Right cardiac atrium (tissue), 5 donors: ENCODE measurements around the gene SCAMP2. TPM values are rescaled to one million over a fixed set of nuclear protein-coding genes. Genes with fewer than 3 reads are reported as not detected.
A peak's percentile ranks its signal among the peaks of the same experiment; 100 is the strongest.
"Not testable (repeated sequence)": the region's sequence is repeated elsewhere in the genome, so short reads cannot be mapped to it uniquely, and the experiment has no call there.

Experiments used
- ATAC-seq, 2 donors: fragments of 200-7000 bp; cut with Tn5 transposase; one replicate each; pipeline versions ENCODE4 v1.8.0 to v1.9.1; 2020; ENCODE audit warnings: moderate library complexity in 2 of 2, mild to moderate bottlenecking in 1 of 2
- DNase-seq, 3 donors: peaks; one replicate each; pipeline ENCODE4 v3.0.0-alpha.2; 2020
- H3K27ac ChIP-seq: one replicate; pipeline ENCODE4 v1.5.1; 2013; ENCODE audit warnings: mild to moderate bottlenecking, low read length, control low read depth, moderate library complexity
- H3K27me3 ChIP-seq: one replicate; pipeline ENCODE4 v1.6.1; 2013; ENCODE audit not compliant: control insufficient read depth, insufficient read depth
- H3K4me1 ChIP-seq: one replicate; pipeline ENCODE4 v1.6.1; 2013; ENCODE audit warnings: low read length; ENCODE audit not compliant: control insufficient read depth, insufficient read depth
- H3K4me3 ChIP-seq: one replicate; pipeline ENCODE4 v1.5.1; 2013; ENCODE audit warnings: low read length, control low read depth
- H3K9me3 ChIP-seq: one replicate; pipeline ENCODE4 v1.6.1; 2013; ENCODE audit warnings: low read length; ENCODE audit not compliant: control insufficient read depth
- WGBS: extraction: QIAGEN DNeasy Blood & Tissue Kit; methylation state at CpG from one replicate; pipeline ENCODE4 v1.1.7; 2013; 5-methylcytosine and 5-hydroxymethylcytosine counted together
- intact Hi-C, 4 donors: fragments of 100-400 bp; cut with DNase I; formaldehyde crosslinking; loops; one replicate each; pipeline versions ENCODE4 v1.11.0 to v1.14.0; 2022 to 2023
- polyA plus RNA-seq: library from polyadenylated mRNA; stranded (reverse); fragments of 200-250 nt; gene quantifications from one replicate; pipeline ENCODE4 v1.2.3, GENCODE V29; 2013
- total RNA-seq, 4 donors: library from RNA; stranded (reverse); fragmentation: NEBNext Ultra II Directional; extraction: Animal tissue kit (Norgen Biotek cat#: 25700); gene quantifications; one replicate each; pipeline ENCODE4 v1.2.1, GENCODE V29; 2021
- donor health status: healthy with polysubstance abuse.
- donor health status: DM: no; HTN: yes; CAD: no.
- donor health status: DM: no; HTN: no; CAD: no.
- donor health status: DM: no; HTN: yes; CAD: no; lungs with severe emphysema.
- donor health status: DM: yes; HTN: yes; CAD: no.

SCAMP2 gene
- total and polyA plus RNA-seq, 5 donors: 36.1 to 67.1 (median 61.4) TPM

DNA sequence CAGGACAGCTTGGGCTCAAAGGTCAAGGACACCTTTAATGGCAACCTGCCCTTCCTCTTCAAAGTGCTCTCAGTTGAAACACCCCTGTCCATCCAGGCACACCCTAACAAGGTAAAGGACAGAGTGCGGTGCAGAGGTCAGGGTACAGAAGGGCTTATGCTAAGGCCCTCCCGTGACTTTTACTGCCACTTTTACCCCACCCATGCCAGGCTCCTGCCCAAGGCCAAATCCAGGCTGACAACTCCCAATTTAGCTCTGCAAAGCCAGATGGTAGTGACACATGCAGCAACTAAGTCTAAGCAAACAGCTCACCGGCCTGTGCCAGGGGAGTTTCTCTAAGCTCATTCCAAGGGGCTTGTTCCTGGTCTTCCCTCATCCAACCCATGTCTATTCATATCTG lies 18.3 kb upstream of the SCAMP2 start:
- Histone ChIP-seq H3K27me3 (no peaks in the 10 kb centered on the region), H3K4me3 (no peak overlapping the region), H3K27ac (no peak overlapping the region), H3K4me1 (peaks cover 11% of the 10 kb centered on the region), H3K9me3 (no peaks in the 10 kb centered on the region)
- ATAC-seq (no peak), DNase-seq (no peak)
- WGBS: 86% methylated on average over 3 of the region's 3 CpGs
- intact Hi-C loops: loop anchor here in 1 of 4 donors (10.0 kb wide), 1 partner anchor 47 kb away; the partner anchor contains the start of gene ULK3

GRCh38 chr15:74890665-74890960 lies 17.4 kb upstream of the SCAMP2 start:
- Histone ChIP-seq H3K4me1 (peaks cover 11% of the 10 kb centered on the region), H3K27ac (peak overlapping the region; percentile 40), H3K4me3 (peak overlapping the region; percentile 52), H3K27me3 (no peaks in the 10 kb centered on the region), H3K9me3 (no peaks in the 10 kb centered on the region)
- ATAC-seq (no peak), DNase-seq (no peak)
- whole genome bisulfite sequencing: 0% methylated on average over 1 of the region's 1 CpG
- intact Hi-C loops: loop anchor here in 1 of 4 donors (10.0 kb wide), 1 partner anchor 46 kb away; the partner anchor contains the start of gene ULK3

DNA sequence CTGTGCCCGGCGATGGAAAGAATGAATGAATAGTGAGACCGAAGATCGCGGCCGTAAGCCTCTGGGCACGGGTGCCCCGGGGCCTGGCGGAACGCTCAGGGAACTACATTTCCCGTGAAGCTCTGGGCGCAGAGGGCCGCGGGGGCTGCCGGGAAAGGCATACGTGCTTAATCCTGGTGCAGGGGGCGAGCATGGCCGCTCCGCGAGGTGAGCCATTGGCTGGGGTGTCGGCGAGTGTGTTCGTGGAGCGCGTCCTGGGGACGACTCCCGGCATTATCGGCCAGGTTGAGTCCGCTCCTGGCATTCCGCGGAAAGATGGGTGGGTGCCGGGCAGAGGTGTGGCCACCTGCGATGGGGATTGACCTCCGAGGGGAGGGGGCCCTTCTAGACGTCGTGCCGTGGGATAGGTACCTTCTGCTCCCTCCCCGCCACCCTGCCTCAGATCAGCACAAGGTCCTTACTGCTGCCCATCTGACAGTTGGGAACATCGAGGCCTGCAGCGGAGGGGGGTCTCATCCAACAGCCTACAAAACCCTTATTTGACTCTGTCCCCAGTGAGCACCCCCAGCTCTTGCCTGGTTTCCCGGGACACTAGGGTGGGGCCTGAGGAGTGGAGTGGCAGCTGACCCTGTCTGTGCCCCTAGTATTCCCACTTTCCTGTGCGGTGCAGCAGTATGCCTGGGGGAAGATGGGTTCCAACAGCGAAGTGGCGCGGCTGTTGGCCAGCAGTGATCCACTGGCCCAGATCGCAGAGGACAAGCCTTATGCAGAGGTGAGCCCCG lies 16.9 kb upstream of the SCAMP2 start, which contains the start of gene MPI:
TSS of gene MPI (plus strand) at position 160 of the 782 bp plus-strand sequence. CDS start at position 192, 32 bp downstream.
- DNase-seq (peak; percentile 87 to 95 (median 93)), ATAC-seq (peak; percentile 97)
- intact Hi-C loops: loop anchor here in 1 of 4 donors (10.0 kb wide), 1 partner anchor 45 kb away; the partner anchor contains the start of gene ULK3
- Histone ChIP-seq H3K27ac (peak within 1 kb of the TSS; percentile 40), H3K4me3 (peak within 1 kb of the TSS; percentile 52), H3K27me3 (no peaks in the 10 kb centered on the region), H3K9me3 (no peaks in the 10 kb centered on the region), H3K4me1 (peaks cover 11% of the 10 kb centered on the region)
- 1% methylated on average over 47 of the region's 47 CpGs for WGBS

GRCh38 chr15:74889390-74889882 lies 16.3 kb upstream of the SCAMP2 start:
- Histone ChIP-seq H3K27me3 (no peaks in the 10 kb centered on the region), H3K27ac (peak overlapping the region; percentile 4), H3K4me1 (peaks cover 11% of the 10 kb centered on the region), H3K9me3 (no peaks in the 10 kb centered on the region), H3K4me3 (peak overlapping the region; percentile 52)
- peak; percentile 71 to 77 for ATAC-seq
- DNase-seq: peak; percentile 53 to 78 (median 74)
- WGBS: 6% methylated on average over 8 of the region's 8 CpGs
- intact Hi-C loops: no loop called here

DNA sequence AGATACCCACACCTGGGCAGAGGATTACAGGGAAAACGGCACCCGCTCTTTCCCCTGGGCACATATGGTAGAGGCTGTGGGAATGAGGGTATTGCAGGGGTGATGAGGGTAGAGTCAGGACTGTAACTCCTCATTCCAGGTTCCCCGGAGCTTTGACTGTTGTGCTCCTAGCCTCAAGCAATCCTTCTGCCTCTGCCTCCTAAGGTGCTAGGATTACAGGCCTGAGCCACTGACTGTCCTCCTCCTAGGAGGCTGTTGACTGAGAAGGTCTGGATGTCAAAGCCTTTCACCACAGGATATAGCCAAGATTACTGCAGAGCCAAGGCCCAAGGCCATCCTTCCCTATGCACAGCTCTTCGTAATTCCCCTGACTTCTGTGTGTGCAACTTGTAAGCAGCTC lies 15.6 kb upstream of the SCAMP2 start:
- no peaks in the 10 kb centered on the region for H3K9me3 ChIP-seq
- H3K27me3 ChIP-seq: no peaks in the 10 kb centered on the region
- DNase-seq (no peak), ATAC-seq (no peak)
- peaks cover 11% of the 10 kb centered on the region for H3K4me1 ChIP-seq
- WGBS: 86% methylated on average over 4 of the region's 4 CpGs
- H3K27ac ChIP-seq: peak overlapping the region; percentile 4
- no peak overlapping the region for H3K4me3 ChIP-seq
- intact Hi-C loops: no loop called here

DNA sequence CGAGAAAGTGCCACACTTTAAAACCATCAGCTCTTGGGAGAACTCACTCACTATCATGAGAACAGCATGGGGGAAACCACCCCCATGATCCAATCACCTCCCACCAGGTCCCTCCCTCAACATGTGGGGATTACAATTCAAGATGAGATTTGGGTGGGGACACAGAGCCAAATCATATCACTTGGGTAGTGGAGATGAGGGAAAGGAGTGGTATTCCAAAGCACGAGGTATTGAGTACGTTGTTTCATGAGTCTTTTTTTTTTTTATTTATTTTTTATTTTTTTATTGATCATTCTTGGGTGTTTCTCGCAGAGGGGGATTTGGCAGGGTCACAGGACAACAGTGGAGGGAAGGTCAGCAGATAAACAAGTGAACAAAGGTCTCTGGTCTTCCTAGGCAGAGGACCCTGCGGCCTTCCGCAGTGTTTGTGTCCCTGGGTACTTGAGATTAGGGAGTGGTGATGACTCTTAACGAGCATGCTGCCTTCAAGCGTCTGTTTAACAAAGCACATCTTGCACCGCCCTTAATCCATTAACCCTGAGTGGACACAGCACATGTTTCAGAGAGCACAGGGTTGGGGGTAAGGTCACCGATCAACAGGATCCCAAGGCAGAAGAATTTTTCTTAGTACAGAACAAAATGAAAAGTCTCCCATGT lies 14.5 kb upstream of the SCAMP2 start:
- intact Hi-C loops, ATAC-seq, H3K27ac ChIP-seq, H3K27me3 ChIP-seq, H3K9me3 ChIP-seq, DNase-seq, H3K4me3 ChIP-seq: not testable (repeated sequence)
- 60% methylated on average over 10 of the region's 10 CpGs for WGBS
- peaks cover 11% of the 10 kb centered on the region for H3K4me1 ChIP-seq

DNA sequence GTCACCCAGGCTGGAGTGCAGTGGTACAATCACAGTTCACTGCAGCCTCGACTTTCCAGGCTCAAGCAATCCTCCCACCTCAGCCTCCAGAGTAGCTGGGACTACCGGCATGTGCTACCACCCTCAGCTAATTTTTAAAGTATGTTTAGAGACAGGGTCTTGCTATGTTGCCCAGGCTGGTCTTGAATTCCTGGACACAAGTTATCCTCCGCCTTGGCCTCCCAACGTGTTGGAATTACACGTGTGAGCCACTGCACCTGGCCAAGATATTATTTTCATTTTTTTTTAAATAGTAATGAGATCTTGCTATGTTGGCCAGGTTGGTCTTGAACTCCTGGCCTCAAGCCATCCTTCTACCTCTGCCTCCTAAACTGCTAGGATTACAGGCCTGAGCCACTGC lies 12.3 kb upstream of the SCAMP2 start:
- intact Hi-C loops: no loop called here
- no peak overlapping the region for H3K4me3 ChIP-seq

DNA sequence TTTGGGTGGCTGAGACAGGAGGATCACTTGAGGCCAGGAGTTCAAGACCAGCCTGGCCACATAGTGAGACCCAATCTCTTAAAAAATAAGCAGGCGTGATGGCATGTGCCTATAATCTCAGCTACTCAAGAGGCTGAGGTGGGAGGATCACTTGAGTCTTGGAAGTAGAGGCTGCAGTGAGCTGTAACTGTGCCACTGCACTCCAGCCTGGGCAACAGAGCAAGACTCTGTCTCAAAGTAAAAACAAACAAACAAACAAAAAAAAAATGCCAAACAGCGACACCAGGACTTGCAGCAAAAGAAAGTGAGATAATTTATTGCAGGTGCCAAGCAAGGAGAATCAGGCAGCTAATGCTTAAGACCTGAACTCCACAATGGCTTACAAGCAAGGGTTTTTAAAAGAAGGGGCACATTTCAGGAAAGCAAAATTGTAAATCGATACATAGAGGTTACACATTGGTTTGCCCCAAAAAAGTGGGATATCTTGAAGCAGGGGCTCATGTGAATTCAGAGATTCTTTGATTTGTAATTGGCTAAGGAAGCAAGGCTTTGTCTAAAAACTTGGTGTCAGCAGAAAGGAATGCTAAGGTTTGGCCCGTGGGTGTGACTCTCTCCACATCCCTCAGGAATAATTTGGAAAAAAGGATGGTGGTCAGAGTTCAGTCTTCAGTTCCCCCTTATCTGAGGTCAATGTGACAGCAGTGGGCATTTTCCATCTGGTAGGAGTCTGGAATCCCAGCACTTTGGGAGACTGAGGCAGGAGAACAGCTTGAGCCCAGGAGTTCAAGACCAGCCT lies 11.5 kb upstream of the SCAMP2 start:
- intact Hi-C loops: no loop called here
- H3K9me3 ChIP-seq: peaks cover 3% of the 10 kb centered on the region
- no peak overlapping the region for H3K4me3 ChIP-seq
- ATAC-seq: no peak
- no peaks in the 10 kb centered on the region for H3K27me3 ChIP-seq
- no peak overlapping the region for H3K27ac ChIP-seq
- peak in 1 of 3 donors; percentile 4 for DNase-seq
- WGBS: 78% methylated on average over 4 of the region's 4 CpGs
- peaks cover 6% of the 10 kb centered on the region for H3K4me1 ChIP-seq

More for the DNA sequence above, 12.3 kb upstream of the SCAMP2 start:
- no peak for DNase-seq
- H3K27me3 ChIP-seq: no peaks in the 10 kb centered on the region
- H3K9me3 ChIP-seq: peaks cover 3% of the 10 kb centered on the region
- ATAC-seq: no peak
- H3K27ac ChIP-seq: no peak overlapping the region
- WGBS: 87% methylated on average over 5 of the region's 5 CpGs
- peaks cover 6% of the 10 kb centered on the region for H3K4me1 ChIP-seq

GRCh38 chr15:74882528-74882927 lies 9.4 kb upstream of the SCAMP2 start:
- intact Hi-C loops: no loop called here
- H3K4me1 ChIP-seq: no peaks in the 10 kb centered on the region
- DNase-seq (no peak), ATAC-seq (no peak)
- no peak overlapping the region for H3K4me3 ChIP-seq
- H3K9me3 ChIP-seq: peaks cover 3% of the 10 kb centered on the region
- WGBS: 94% methylated on average over 6 of the region's 6 CpGs
- H3K27me3 ChIP-seq: no peaks in the 10 kb centered on the region
- no peak overlapping the region for H3K27ac ChIP-seq

DNA sequence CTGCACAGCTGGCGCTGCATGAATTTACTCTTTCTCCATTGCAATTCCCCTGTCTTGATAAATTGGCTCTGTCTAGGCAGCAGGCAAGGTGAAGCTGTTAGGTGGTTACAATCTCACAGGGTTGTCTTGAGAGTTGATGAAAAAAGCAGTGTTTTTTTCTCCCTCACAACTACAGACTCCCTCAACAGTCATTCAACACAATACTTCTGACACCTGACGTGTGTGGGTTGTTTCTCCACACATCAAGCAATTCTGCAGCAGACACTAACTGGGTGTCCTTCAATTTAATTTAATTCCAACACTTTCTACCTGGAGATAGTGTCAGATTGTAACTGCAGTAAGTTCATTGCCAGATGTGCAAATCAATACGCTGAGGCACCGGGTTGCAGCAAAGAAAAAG lies 5.1 kb upstream of the SCAMP2 start:
- WGBS: 91% methylated on average over 4 of the region's 4 CpGs
- Histone ChIP-seq H3K27me3 (no peaks in the 10 kb centered on the region), H3K27ac (no peak overlapping the region), H3K4me3 (no peak overlapping the region), H3K4me1 (no peaks in the 10 kb centered on the region), H3K9me3 (peaks cover 3% of the 10 kb centered on the region)
- intact Hi-C loops: no loop called here
- DNase-seq (no peak), ATAC-seq (no peak)
